Measurements from ENCODE around the gene GSK3B.

Gene GSK3B

GRCh38 chr3:119864476-119864875 lies 229.8 kb downstream of the GSK3B start:
- no peak for DNase-seq

- no peak for DNase-seq
Observed at GRCh38 chr3:119862616-119863015, 231.6 kb downstream of the GSK3B start.

GRCh38 chr3:119861681-119862080 lies 232.6 kb downstream of the GSK3B start:
- no peak for DNase-seq

GRCh38 chr3:119859728-119860127 lies 234.5 kb downstream of the GSK3B start:
- no peak for DNase-seq

- no peak for DNase-seq
Observed at GRCh38 chr3:119858957-119859356, 235.3 kb downstream of the GSK3B start.

- DNase-seq: no peak
Observed at GRCh38 chr3:119856695-119857094, 237.6 kb downstream of the GSK3B start.

- no peak for DNase-seq
Observed at GRCh38 chr3:119849126-119849525, 245.1 kb downstream of the GSK3B start.

- DNase-seq: no peak
Observed at GRCh38 chr3:119841808-119842471, 252.3 kb downstream of the GSK3B start.

- no peak for DNase-seq
Observed at GRCh38 chr3:119835556-119835955, 258.7 kb downstream of the GSK3B start.

- DNase-seq: no peak
Observed at GRCh38 chr3:119834754-119835370, 259.4 kb downstream of the GSK3B start.

- no peak for DNase-seq
Observed at GRCh38 chr3:119831941-119832371, 262.3 kb downstream of the GSK3B start.

GRCh38 chr3:119831022-119831421 lies 263.2 kb downstream of the GSK3B start:
- DNase-seq: peak; percentile 5

- DNase-seq: no peak
Observed at GRCh38 chr3:119829420-119829819, 264.8 kb downstream of the GSK3B start.

GRCh38 chr3:119826711-119827608 lies 267.3 kb downstream of the GSK3B start:
- DNase-seq: no peak

GRCh38 chr3:119825820-119826219 lies 268.4 kb downstream of the GSK3B start:
- no peak for DNase-seq

- DNase-seq: no peak
Observed at GRCh38 chr3:119819806-119820205, 274.4 kb downstream of the GSK3B start.

- DNase-seq: no peak
Observed at GRCh38 chr3:119818937-119819336, 275.3 kb downstream of the GSK3B start.

- DNase-seq: no peak
Observed at GRCh38 chr3:119817583-119818363, 276.5 kb downstream of the GSK3B start.

GRCh38 chr3:119817071-119817470 lies 277.2 kb downstream of the GSK3B start:
- DNase-seq: no peak

GRCh38 chr3:119815716-119816115 lies 278.5 kb downstream of the GSK3B start:
- DNase-seq: no peak

- no peak for DNase-seq
Observed at GRCh38 chr3:119812491-119813058, 281.7 kb downstream of the GSK3B start.

GRCh38 chr3:119810018-119810435 lies 284.2 kb downstream of the GSK3B start:
- DNase-seq: peak; percentile 69
